SK-N-SH (cell line): ENCODE data around the gene MED8. TPM values are rescaled to one million over a fixed set of nuclear protein-coding genes. Genes with fewer than 3 reads are reported as not detected.

Experiments
- CTCF ChIA-PET: fragments of 300-600, 350-600 bp; formaldehyde crosslinking; extraction: SDS; loops from one replicate; lab custom pipeline; 2021; lab: Yijun Ruan, JAX
- POLR2A ChIA-PET: fragments of 350-600 bp; sonication (Branson Sonifier 250); formaldehyde crosslinking; extraction: SDS; loops from one replicate; lab custom pipeline; 2020; ENCODE audit warnings: antibody characterized with exemption, inconsistent platforms; lab: Yijun Ruan, JAX
- DNase-seq: peaks from one replicate; pipeline ENCODE4 v3.0.0; 2012
- H2AFZ ChIP-seq: fragments of 200-600 bp; sonication (generic); 2 replicates; pipeline ENCODE4 v1.8.1; 2016; ENCODE audit warnings: antibody characterized with exemption, mild to moderate bottlenecking, low read depth
- H3F3A ChIP-seq: fragments of 200-600 bp; sonication (generic); replicated peaks from 2 replicates; pipeline ENCODE3; 2016; ENCODE audit warnings: antibody characterized with exemption, mild to moderate bottlenecking; ENCODE audit not compliant: insufficient read depth
- H3K27ac ChIP-seq, 2 experiments: fragments of 200-500 bp in 1 of 2; fragments of 200-600 bp in 1 of 2; sonication (Bioruptor generic) in 1 of 2; sonication (generic), shearing (Covaris generic) in 1 of 2; 2 replicates each; pipeline versions ENCODE4 v1.5.1 to v1.6.1; 2014 to 2016; ENCODE audit warnings: low read depth in 2 of 2, inconsistent platforms in 1 of 2, low read length in 1 of 2, mild to moderate bottlenecking in 1 of 2, mixed read lengths in 1 of 2
- H3K27me3 ChIP-seq: fragments of 200-600 bp; sonication (generic), shearing (Covaris generic); 2 replicates; pipeline ENCODE4 v1.6.1; 2016; ENCODE audit warnings: mixed run types; ENCODE audit not compliant: insufficient read depth
- H3K36me3 ChIP-seq, 2 experiments: fragments of 200-500 bp in 1 of 2; fragments of 200-600 bp in 1 of 2; sonication (Bioruptor generic) in 1 of 2; sonication (generic) in 1 of 2; replicated peaks in 1 of 2; 2 replicates each; pipeline versions ENCODE3 to v1.5.1; 2014 to 2016; ENCODE audit warnings: low read length in 1 of 2, mild to moderate bottlenecking in 1 of 2; ENCODE audit not compliant: insufficient read depth in 2 of 2, control insufficient read depth in 1 of 2
- H3K4me1 ChIP-seq, 2 experiments: fragments of 200-500 bp in 1 of 2; fragments of 200-600 bp in 1 of 2; sonication (Bioruptor generic) in 1 of 2; sonication (generic), shearing (Covaris generic) in 1 of 2; 2 replicates each; pipeline versions ENCODE4 v1.5.1 to v1.6.1; 2014 to 2016; ENCODE audit warnings: low read depth in 1 of 2, low read length in 1 of 2, mixed run types in 1 of 2; ENCODE audit not compliant: insufficient read depth in 2 of 2, control insufficient read depth in 1 of 2
- H3K4me2 ChIP-seq: fragments of 200-600 bp; sonication (generic), shearing (Covaris generic); 2 replicates; pipeline ENCODE4 v1.6.1; 2017; ENCODE audit warnings: mixed run types
- H3K4me3 ChIP-seq, 2 experiments: fragments of 200-500 bp in 1 of 2; fragments of 200-600 bp in 1 of 2; sonication (Bioruptor generic) in 1 of 2; sonication (generic), shearing (Covaris generic) in 1 of 2; 2 replicates each; pipeline versions ENCODE4 v1.5.1 to v1.8.1; 2014 to 2016; ENCODE audit warnings: low read depth in 2 of 2, inconsistent platforms in 1 of 2, low read length in 1 of 2, mild to moderate bottlenecking in 1 of 2, mixed read lengths in 1 of 2, moderate library complexity in 1 of 2
- H3K79me2 ChIP-seq: fragments of 200-600 bp; sonication (generic); 2 replicates; pipeline ENCODE4 v1.8.1; 2017; ENCODE audit warnings: mild to moderate bottlenecking; ENCODE audit not compliant: insufficient read depth
- H3K9ac ChIP-seq: fragments of 200-600 bp; sonication (generic); 2 replicates; pipeline ENCODE4 v1.6.1; 2017; ENCODE audit warnings: mixed run types
- H3K9me2 ChIP-seq: fragments of 200-600 bp; sonication (generic); 2 replicates; pipeline ENCODE4 v1.6.1; 2017; ENCODE audit warnings: mixed run types
- H3K9me3 ChIP-seq: fragments of 200-600 bp; sonication (generic); 2 replicates; pipeline ENCODE4 v1.6.1; 2017; ENCODE audit warnings: mixed run types, mild to moderate bottlenecking, moderate library complexity
- H4K20me1 ChIP-seq: fragments of 200-600 bp; sonication (generic); 2 replicates; pipeline ENCODE4 v1.6.1; 2017; ENCODE audit warnings: mild to moderate bottlenecking, mixed run types; ENCODE audit not compliant: insufficient read depth
- CHD2 ChIP-seq: fragments of 150-350 bp; IDR thresholded peaks from 2 replicates; pipeline ENCODE4 v1.6.1; 2018; ENCODE audit warnings: low read length; ENCODE audit not compliant: partially characterized antibody
- EP300 ChIP-seq, 2 experiments: IDR thresholded peaks; 2 replicates each; pipeline versions ENCODE4 v1.4.0 to v1.6.1; 2012; ENCODE audit warnings: borderline replicate concordance in 1 of 2, low read depth in 1 of 2, low read length in 1 of 2
- FOSL2 ChIP-seq: IDR thresholded peaks from 2 replicates; pipeline ENCODE4 v1.4.0; 2012; ENCODE audit warnings: low read depth, mild to moderate bottlenecking, moderate library complexity, borderline replicate concordance
- FOXM1 ChIP-seq: IDR thresholded peaks from 2 replicates; pipeline ENCODE4 v1.4.0; 2012; ENCODE audit warnings: low read depth, mild to moderate bottlenecking
- GABPA ChIP-seq: IDR thresholded peaks from 2 replicates; pipeline ENCODE4 v1.4.0; 2012; ENCODE audit warnings: low read depth, mild to moderate bottlenecking
- GATA2 ChIP-seq: sonication (generic); formaldehyde crosslinking; IDR thresholded peaks from 2 replicates; pipeline ENCODE4 v1.5.0; 2020; ENCODE audit warnings: mild to moderate bottlenecking, missing genetic modification reagents
- NFIC ChIP-seq: IDR thresholded peaks from 2 replicates; pipeline ENCODE4 v1.4.0; 2012; ENCODE audit warnings: borderline replicate concordance
- NRF1 ChIP-seq: IDR thresholded peaks from 2 replicates; pipeline ENCODE4 v1.6.1; 2012; ENCODE audit warnings: low read depth, mild to moderate bottlenecking, low read length
- POLR2AphosphoS5 ChIP-seq: IDR thresholded peaks from 2 replicates; pipeline ENCODE4 v1.6.1; 2012; ENCODE audit warnings: low read depth, low read length
- RAD21 ChIP-seq: IDR thresholded peaks from 2 replicates; pipeline ENCODE4 v1.6.1; 2012; ENCODE audit warnings: mild to moderate bottlenecking, low read length
- RCOR1 ChIP-seq: fragments of 150-350 bp; IDR thresholded peaks from 2 replicates; pipeline ENCODE4 v1.6.1; 2017; ENCODE audit warnings: antibody characterized with exemption, low read length
- RXRA ChIP-seq: IDR thresholded peaks from 2 replicates; pipeline ENCODE4 v1.4.0; 2012; ENCODE audit warnings: low read depth, mild to moderate bottlenecking, borderline replicate concordance
- SMC3 ChIP-seq: IDR thresholded peaks from 2 replicates; pipeline ENCODE4 v1.6.1; 2012; ENCODE audit warnings: low read depth, low read length, improper control_type of control experiment
- TAF1 ChIP-seq: IDR thresholded peaks from 2 replicates; pipeline ENCODE4 v1.6.1; 2012; ENCODE audit warnings: low read depth, mild to moderate bottlenecking, low read length, moderate library complexity, borderline replicate concordance
- WGBS: methylation state at CpG from one replicate; pipeline ENCODE4 v1.1.6; 2017; ENCODE audit warnings: low lambda C conversion rate; 5-methylcytosine and 5-hydroxymethylcytosine counted together
- polyA plus RNA-seq, 3 experiments: library from polyadenylated mRNA; depleted of rRNA; stranded (reverse); fragments of >200 nt; gene quantifications; 2 replicates each; pipeline ENCODE4 v1.2.3, GENCODE V29; 2012
- TF ChIP-seq, protein P1 (sequence below): IDR thresholded peaks from 2 replicates; pipeline ENCODE4 v1.4.0; 2012; ENCODE audit warnings: low read depth
- TF ChIP-seq, protein P2 (sequence below): IDR thresholded peaks from 2 replicates; pipeline ENCODE4 v1.4.0; 2012; ENCODE audit warnings: low read depth, borderline replicate concordance

MED8 gene
- polyA plus RNA-seq, 1 of the 3 experiments (the other 2 are of a cell fraction): 33.7 TPM

DNA sequence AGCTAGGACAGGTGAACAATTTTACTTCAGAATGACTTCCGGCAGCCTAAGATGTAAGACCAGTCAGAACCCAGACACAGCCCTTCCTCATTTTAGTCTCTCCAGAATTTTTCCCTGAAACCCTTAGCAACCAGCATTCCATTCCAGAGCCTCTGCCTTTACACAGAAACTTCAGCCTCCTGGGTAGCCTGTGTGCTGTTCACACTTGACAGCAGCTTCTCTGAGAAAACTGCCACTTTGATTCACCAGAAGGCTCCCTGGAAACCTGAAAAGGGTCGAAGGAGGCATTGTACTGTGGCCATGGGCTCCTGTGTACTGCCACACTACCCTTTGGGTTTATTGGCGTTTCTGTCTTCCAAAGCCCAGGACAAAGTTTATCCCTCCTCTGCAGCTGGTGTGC is 46.8 kb upstream of the MED8 start:
- Histone ChIP-seq H3K4me3 (no peak overlapping the region), H3K4me1 (no peaks in the 10 kb centered on the region), H4K20me1 (no peaks in the 10 kb centered on the region), H3K9me2 (no peaks in the 10 kb centered on the region), H3K4me2 (no peak overlapping the region), H3K9ac (no peak overlapping the region), H2AFZ (no peak overlapping the region), H3F3A (no peaks in the 10 kb centered on the region), H3K27me3 (no peaks in the 10 kb centered on the region), H3K79me2 (no peaks in the 10 kb centered on the region), H3K27ac (no peak overlapping the region), H3K36me3 (peaks cover 17 to 74% of the 10 kb centered on the region in 2 experiments), H3K9me3 (no peaks in the 10 kb centered on the region)
- TF ChIP-seq RXRA: no peak
- no peak for TF ChIP-seq FOSL2
- TF ChIP-seq NRF1: no peak
- no peak for TF ChIP-seq GATA2 (CRISPR knock-in tag)
- TF ChIP-seq NFIC: no peak
- TF ChIP-seq, protein P1, sequence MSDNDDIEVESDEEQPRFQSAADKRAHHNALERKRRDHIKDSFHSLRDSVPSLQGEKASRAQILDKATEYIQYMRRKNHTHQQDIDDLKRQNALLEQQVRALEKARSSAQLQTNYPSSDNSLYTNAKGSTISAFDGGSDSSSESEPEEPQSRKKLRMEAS: no peak
- no peak for TF ChIP-seq CHD2
- no peak for TF ChIP-seq RCOR1
- no peak for DNase-seq
- WGBS: 89% methylated on average over 3 of the region's 3 CpGs
- CTCF ChIA-PET: interaction anchor here (0.8 kb wide), 1 partner anchor 22 kb away, joined by 3 read pairs; no protein-coding TSS in a partner anchor
- POLR2A ChIA-PET: interaction anchor here (1.5 kb wide), 1 partner anchor 10 kb away, joined by 5 read pairs; no protein-coding TSS in a partner anchor

DNA sequence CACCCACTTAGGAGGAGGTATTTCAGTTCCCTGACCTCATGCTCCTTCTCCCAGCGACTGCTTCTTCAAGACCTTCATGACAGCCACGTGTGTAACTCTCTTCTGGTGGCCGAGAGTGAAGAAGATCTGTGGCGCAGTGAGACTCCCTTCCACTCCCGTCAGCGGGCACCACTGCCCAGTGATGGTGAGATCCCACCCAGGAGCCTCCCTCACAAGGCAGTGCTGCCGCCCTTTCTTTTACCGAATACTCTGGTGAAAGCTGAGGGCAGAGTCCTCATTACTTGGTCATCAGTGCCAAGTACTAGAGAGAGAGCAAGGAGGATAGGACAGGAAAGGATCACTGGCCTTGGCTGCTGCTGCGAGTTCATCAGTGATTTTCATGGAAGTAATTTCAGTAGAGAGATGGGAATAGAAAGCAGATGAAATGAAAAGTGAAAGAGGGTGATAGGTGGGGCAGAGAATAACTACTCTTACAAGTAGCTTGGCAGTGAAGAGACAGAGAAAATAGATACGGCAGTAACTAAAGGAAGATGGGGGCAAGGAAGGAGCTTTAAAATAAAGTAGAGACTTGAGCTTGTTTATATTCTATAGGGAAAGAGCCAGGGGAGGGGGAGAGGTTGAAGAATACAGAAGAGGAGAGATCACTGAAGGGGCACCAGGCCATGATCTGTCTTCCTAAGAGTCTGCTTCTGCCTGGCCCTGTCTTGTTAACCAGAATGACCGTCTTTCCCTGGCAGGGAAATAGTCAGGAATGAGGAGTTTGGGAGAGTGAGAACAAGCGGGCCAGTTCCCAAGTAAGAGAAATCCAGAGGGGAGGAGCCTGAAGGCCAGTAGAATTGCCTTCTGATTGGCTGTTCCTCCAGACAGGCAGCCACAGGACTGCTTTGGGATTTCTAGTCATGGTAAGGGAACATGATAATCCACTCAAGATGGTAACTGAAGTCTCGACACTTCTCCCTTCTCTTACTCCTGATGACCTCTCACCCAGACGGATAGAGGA is 45.8 kb upstream of the MED8 start:
- no peak overlapping the region for H3K9ac ChIP-seq
- no peaks in the 10 kb centered on the region for H4K20me1 ChIP-seq
- H3F3A ChIP-seq: no peaks in the 10 kb centered on the region
- H3K9me2 ChIP-seq: no peaks in the 10 kb centered on the region
- no peak overlapping the region for H3K27ac ChIP-seq
- WGBS: 89% methylated on average over 14 of the region's 14 CpGs
- no peaks in the 10 kb centered on the region for H3K79me2 ChIP-seq
- H3K9me3 ChIP-seq: no peaks in the 10 kb centered on the region
- no peak overlapping the region for H3K4me3 ChIP-seq
- no peak overlapping the region for H3K4me2 ChIP-seq
- DNase-seq: no peak
- no peak overlapping the region for H2AFZ ChIP-seq
- H3K36me3 ChIP-seq: peaks cover 17 to 80% of the 10 kb centered on the region in 2 experiments
- ChIA-PET CTCF (interaction anchor here (0.5 to 1.8 kb wide), 2 partner anchors 21 to 490 kb away, joined by 3 to 6 read pairs; no protein-coding TSS in a partner anchor), POLR2A (interaction anchor here (1.5 kb wide), 1 partner anchor 9 kb away, joined by 5 read pairs; no protein-coding TSS in a partner anchor)
- no peak for TF ChIP-seq CHD2
- TF ChIP-seq EP300 (IDR thresholded peaks at IDR 0.05; ENCODE audit: borderline replicate concordance in 1 of 2, low read depth in 1 of 2, low read length in 1 of 2): no peak
- no peak for TF ChIP-seq FOXM1
- TF ChIP-seq, protein P2, sequence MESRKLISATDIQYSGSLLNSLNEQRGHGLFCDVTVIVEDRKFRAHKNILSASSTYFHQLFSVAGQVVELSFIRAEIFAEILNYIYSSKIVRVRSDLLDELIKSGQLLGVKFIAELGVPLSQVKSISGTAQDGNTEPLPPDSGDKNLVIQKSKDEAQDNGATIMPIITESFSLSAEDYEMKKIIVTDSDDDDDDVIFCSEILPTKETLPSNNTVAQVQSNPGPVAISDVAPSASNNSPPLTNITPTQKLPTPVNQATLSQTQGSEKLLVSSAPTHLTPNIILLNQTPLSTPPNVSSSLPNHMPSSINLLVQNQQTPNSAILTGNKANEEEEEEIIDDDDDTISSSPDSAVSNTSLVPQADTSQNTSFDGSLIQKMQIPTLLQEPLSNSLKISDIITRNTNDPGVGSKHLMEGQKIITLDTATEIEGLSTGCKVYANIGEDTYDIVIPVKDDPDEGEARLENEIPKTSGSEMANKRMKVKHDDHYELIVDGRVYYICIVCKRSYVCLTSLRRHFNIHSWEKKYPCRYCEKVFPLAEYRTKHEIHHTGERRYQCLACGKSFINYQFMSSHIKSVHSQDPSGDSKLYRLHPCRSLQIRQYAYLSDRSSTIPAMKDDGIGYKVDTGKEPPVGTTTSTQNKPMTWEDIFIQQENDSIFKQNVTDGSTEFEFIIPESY: no peak
- no peak for TF ChIP-seq RXRA
- no peak for TF ChIP-seq SMC3
- TF ChIP-seq GABPA: no peak
- TF ChIP-seq RAD21: no peak
- TF ChIP-seq POLR2AphosphoS5: no peak
- TF ChIP-seq TAF1: no peak
- no peaks in the 10 kb centered on the region for H3K27me3 ChIP-seq
- no peaks in the 10 kb centered on the region for H3K4me1 ChIP-seq
